ENCODE results near the gene PRKN. TPM values are rescaled to one million over a fixed set of nuclear protein-coding genes. Genes with fewer than 3 reads are reported as not detected.

The PRKN gene
- total and polyA plus RNA-seq, 5 experiments from 2014 or later = 2.2 to 5.6 (median 3.5) TPM

DNA sequence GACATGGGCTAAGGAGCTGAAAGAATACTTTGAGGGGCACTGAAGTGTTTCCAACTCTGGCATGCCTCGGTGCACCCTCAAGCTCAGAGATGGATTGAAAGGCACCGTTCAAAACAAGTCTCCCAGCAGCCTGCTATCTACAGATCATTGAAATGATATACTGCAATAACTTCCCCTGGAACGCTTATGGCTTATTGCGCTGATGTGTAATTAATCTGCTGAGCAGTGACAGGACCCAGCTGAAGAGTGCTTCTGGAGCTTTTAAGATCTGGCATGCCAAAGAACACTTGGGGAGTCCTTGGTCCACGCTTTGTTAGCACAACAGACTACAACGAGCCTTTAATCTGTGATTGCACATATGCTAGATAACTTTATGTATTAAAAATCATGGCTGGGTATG, 708.2 kb downstream of the PRKN start:
- POLR2A ChIA-PET = no interaction called here
- Mint-ChIP-seq H3K9me3 (peaks cover 8 to 78% (median 37%) of the 10 kb centered on the region in 9 donors), H3K27me3 (no peaks in the 10 kb centered on the region), H3K27ac (no peak overlapping the region), H3K4me1 (no peaks in the 10 kb centered on the region), H3K36me3 (peaks cover 0 to 31% (median 18%) of the 10 kb centered on the region in 3 donors), H3K4me3 (no peak overlapping the region)
- ATAC-seq (no peak), DNase-seq (no peak)

DNA sequence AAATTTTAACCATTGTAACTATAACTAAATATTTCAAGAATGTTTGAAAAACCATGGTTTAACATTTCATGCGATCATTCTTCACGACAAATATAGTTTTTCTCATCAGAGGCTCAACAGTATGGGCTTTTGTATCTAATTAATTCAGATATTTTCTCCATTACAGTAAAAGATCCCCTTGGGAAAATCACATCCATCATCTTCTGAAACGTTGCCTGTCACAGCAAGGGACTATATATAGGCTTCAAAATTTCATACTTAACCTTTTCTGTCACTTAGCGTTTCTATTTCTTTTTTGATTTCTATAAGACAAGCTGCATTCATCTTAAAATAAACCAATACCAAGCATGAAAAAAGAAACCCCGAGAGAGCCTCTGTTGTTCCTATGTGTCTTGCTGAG, 710.0 kb downstream of the PRKN start:
- ATAC-seq (no peak), DNase-seq (no peak)
- H3K36me3 Mint-ChIP-seq = peaks cover 0 to 18% (median 13%) of the 10 kb centered on the region in 3 donors
- H3K27ac Mint-ChIP-seq = no peak overlapping the region
- no peak overlapping the region for H3K4me3 Mint-ChIP-seq
- peaks cover 12 to 82% (median 33%) of the 10 kb centered on the region in 9 donors for H3K9me3 Mint-ChIP-seq
- no peaks in the 10 kb centered on the region for H3K4me1 Mint-ChIP-seq
- POLR2A ChIA-PET = no interaction called here
- no peaks in the 10 kb centered on the region for H3K27me3 Mint-ChIP-seq

GRCh38 chr6:162014069-162014811, 713.3 kb downstream of the PRKN start:
- DNase-seq (no peak), ATAC-seq (no peak)
- Mint-ChIP-seq H3K36me3 (peaks cover 0 to 11% (median 9%) of the 10 kb centered on the region in 3 donors), H3K27me3 (no peaks in the 10 kb centered on the region), H3K9me3 (peaks cover 13 to 67% (median 28%) of the 10 kb centered on the region in 9 donors), H3K27ac (no peak overlapping the region), H3K4me3 (no peak overlapping the region), H3K4me1 (no peaks in the 10 kb centered on the region)
- POLR2A ChIA-PET = no interaction called here

DNA sequence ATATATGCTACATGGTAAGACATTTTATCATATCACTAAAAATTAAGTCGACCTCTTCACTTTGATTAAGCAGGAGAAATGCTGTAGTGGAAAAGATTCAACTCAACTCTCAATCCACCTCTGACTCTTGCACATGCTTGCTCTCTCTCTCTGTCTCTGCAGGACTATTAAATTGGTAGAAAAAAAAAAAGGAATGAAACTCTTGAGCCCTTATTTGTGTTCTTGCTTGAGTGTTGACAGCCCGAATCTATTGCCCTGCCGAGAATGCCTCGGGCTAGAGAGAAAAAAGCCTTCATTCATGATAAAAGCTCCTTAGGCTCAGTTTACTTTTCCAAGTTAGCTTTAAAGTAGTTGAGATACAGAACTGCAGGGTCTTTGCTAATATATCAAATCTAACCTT, 722.2 kb downstream of the PRKN start:
- H3K9me3 Mint-ChIP-seq = peaks cover 13 to 73% (median 30%) of the 10 kb centered on the region in 9 donors
- no peak overlapping the region for H3K27ac Mint-ChIP-seq
- POLR2A ChIA-PET = no interaction called here
- peaks cover 0 to 5% (median 0%) of the 10 kb centered on the region in 5 donors for H3K27me3 Mint-ChIP-seq
- no peak overlapping the region for H3K4me3 Mint-ChIP-seq
- peaks cover 2 to 36% (median 20%) of the 10 kb centered on the region in 3 donors for H3K36me3 Mint-ChIP-seq
- DNase-seq = no peak
- ATAC-seq = no peak
- no peaks in the 10 kb centered on the region for H3K4me1 Mint-ChIP-seq

GRCh38 chr6:161996783-161997182, 730.8 kb downstream of the PRKN start:
- POLR2A ChIA-PET = no interaction called here
- H3K4me1 Mint-ChIP-seq = no peaks in the 10 kb centered on the region
- DNase-seq (no peak), ATAC-seq (no peak)
- no peak overlapping the region for H3K4me3 Mint-ChIP-seq
- H3K27ac Mint-ChIP-seq = no peak overlapping the region
- peaks cover 17 to 95% (median 38%) of the 10 kb centered on the region in 9 donors for H3K9me3 Mint-ChIP-seq
- peaks cover 0 to 42% (median 11%) of the 10 kb centered on the region in 3 donors for H3K36me3 Mint-ChIP-seq
- H3K27me3 Mint-ChIP-seq = no peaks in the 10 kb centered on the region

DNA sequence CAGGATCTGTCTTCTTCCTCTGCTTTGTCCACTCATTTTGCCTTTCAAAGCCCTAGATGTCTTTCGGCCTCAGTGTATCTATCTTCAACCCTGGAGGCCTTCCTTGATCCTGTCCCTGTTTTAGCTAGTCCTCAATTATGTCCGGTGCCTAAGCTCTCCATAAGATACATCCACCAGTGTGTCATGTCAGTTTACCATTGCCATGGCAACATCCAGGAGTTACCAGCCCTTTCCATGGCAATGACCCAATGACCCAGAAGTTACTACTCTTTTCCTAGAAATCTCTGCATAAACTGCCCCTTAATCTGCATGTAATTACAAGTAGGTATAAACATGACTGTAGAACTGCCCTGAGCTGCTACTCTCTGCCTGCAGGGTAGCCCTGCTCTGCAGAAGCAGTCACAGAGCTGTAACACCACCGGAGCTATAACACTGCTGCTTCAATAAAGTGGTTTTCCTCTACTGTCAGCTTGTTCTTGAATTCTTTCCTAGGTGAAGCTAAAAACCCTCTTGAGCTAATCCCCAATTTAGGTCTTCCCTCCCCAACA, 741.6 kb downstream of the PRKN start:
- Mint-ChIP-seq H3K36me3 (peaks cover under 1 to 32% (median 12%) of the 10 kb centered on the region in 3 donors), H3K27ac (no peak overlapping the region), H3K9me3 (peaks cover 6 to 56% (median 25%) of the 10 kb centered on the region in 9 donors), H3K4me1 (no peaks in the 10 kb centered on the region), H3K4me3 (no peak overlapping the region), H3K27me3 (no peaks in the 10 kb centered on the region)
- DNase-seq (no peak), ATAC-seq (no peak)
- POLR2A ChIA-PET = no interaction called here

DNA sequence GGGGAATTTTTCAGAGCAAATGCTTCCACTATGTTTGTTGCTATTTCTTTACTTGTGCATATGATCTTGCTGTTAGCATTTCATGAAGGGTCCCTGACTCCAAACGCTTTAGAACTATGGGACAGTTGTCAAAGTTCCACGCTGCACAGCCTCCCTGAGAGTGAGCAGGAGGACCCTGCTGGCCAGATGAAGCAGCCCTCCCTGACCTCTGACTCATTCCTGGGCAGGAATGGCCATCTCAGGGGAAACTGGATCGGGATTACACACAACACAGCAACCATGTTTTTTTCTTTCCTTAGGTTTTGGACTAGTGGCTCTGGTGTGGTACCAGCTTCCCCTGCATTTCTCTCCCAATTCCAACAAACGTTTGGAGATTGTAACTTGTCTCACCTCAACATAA, 742.9 kb downstream of the PRKN start:
- POLR2A ChIA-PET = no interaction called here
- Mint-ChIP-seq H3K27ac (no peak overlapping the region), H3K9me3 (peaks cover 0 to 54% (median 22%) of the 10 kb centered on the region in 9 donors), H3K4me3 (no peak overlapping the region), H3K4me1 (no peaks in the 10 kb centered on the region), H3K36me3 (peaks cover 0 to 39% (median 6%) of the 10 kb centered on the region in 3 donors), H3K27me3 (no peaks in the 10 kb centered on the region)
- DNase-seq (no peak), ATAC-seq (no peak)

DNA sequence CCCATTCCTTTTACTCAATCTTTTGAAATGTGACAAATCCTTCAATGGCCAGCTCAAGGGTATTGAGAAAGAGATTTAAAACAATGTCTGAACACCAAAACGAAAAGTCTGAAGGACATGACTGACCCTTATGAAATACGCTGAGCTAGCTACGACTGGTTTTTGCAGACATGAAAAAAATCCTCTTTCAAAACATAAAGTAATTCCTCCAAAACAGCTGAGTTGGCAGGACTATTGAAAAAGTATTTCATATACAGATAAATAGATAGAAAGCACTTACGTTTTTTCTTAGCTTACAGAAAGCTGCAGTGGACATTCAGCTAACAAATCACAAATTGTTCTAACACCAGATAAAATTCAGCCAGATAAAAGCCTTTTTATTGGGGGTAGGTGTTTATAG, 751.0 kb downstream of the PRKN start:
- DNase-seq (no peak), ATAC-seq (no peak)
- Mint-ChIP-seq H3K4me1 (no peaks in the 10 kb centered on the region), H3K36me3 (peaks cover 20 to 29% (median 25%) of the 10 kb centered on the region in 3 donors), H3K9me3 (peaks cover 0 to 49% (median 15%) of the 10 kb centered on the region in 9 donors), H3K4me3 (no peak overlapping the region), H3K27ac (no peak overlapping the region), H3K27me3 (no peaks in the 10 kb centered on the region)
- POLR2A ChIA-PET = no interaction called here

- ATAC-seq = no peak
- Mint-ChIP-seq H3K4me3 (no peak overlapping the region), H3K27ac (no peak overlapping the region), H3K4me1 (no peaks in the 10 kb centered on the region), H3K27me3 (no peaks in the 10 kb centered on the region), H3K9me3 (peaks cover 0 to 27% (median 5%) of the 10 kb centered on the region in 9 donors), H3K36me3 (peaks cover 8 to 24% (median 20%) of the 10 kb centered on the region in 3 donors)
- DNase-seq = no peak
- POLR2A ChIA-PET = no interaction called here
These were observed 754.5 kb downstream of the PRKN start for GRCh38 chr6:161973064-161973463.

- DNase-seq (no peak), ATAC-seq (no peak)
- POLR2A ChIA-PET = no interaction called here
- peaks cover 0 to 14% (median 3%) of the 10 kb centered on the region in 9 donors for H3K9me3 Mint-ChIP-seq
- H3K27me3 Mint-ChIP-seq = no peaks in the 10 kb centered on the region
- peaks cover 8 to 24% (median 20%) of the 10 kb centered on the region in 3 donors for H3K36me3 Mint-ChIP-seq
- H3K27ac Mint-ChIP-seq = no peak overlapping the region
- H3K4me3 Mint-ChIP-seq = no peak overlapping the region
- no peaks in the 10 kb centered on the region for H3K4me1 Mint-ChIP-seq
These were observed 756.5 kb downstream of the PRKN start for GRCh38 chr6:161971043-161971442.

- Mint-ChIP-seq H3K9me3 (peaks cover 0 to 2% (median 0%) of the 10 kb centered on the region in 9 donors), H3K27me3 (no peaks in the 10 kb centered on the region), H3K27ac (no peak overlapping the region), H3K4me1 (no peaks in the 10 kb centered on the region), H3K4me3 (no peak overlapping the region), H3K36me3 (peaks cover 0 to 2% (median 0%) of the 10 kb centered on the region in 3 donors)
- DNase-seq (no peak), ATAC-seq (no peak)
- POLR2A ChIA-PET = no interaction called here
These were observed 763.8 kb downstream of the PRKN start for GRCh38 chr6:161963634-161964234.

DNA sequence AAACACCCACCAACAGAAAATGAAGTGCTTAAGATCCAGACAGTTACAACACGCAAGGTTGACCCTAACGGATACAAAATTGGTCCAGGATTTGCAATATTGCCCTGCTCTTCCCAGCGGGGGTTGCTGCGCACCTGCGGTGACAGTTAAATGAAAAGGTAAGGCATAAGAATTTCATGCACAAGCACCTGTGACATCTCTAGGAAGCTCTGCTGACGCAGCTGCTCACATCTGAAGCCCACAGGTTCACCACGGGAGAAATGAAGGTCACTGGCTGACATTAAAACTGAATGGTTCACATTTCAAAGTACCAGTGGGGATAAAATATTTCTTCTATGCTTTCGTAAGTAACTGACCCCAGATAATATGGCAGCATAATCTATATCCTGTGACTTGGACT, 764.4 kb downstream of the PRKN start:
- no peak overlapping the region for H3K4me3 Mint-ChIP-seq
- no peak for DNase-seq
- no peaks in the 10 kb centered on the region for H3K4me1 Mint-ChIP-seq
- no peak overlapping the region for H3K27ac Mint-ChIP-seq
- no peaks in the 10 kb centered on the region for H3K27me3 Mint-ChIP-seq
- no peak for ATAC-seq
- peaks cover 0 to 2% (median 0%) of the 10 kb centered on the region in 3 donors for H3K36me3 Mint-ChIP-seq
- POLR2A ChIA-PET = no interaction called here
- H3K9me3 Mint-ChIP-seq = peaks cover 0 to 2% (median 0%) of the 10 kb centered on the region in 9 donors

DNA sequence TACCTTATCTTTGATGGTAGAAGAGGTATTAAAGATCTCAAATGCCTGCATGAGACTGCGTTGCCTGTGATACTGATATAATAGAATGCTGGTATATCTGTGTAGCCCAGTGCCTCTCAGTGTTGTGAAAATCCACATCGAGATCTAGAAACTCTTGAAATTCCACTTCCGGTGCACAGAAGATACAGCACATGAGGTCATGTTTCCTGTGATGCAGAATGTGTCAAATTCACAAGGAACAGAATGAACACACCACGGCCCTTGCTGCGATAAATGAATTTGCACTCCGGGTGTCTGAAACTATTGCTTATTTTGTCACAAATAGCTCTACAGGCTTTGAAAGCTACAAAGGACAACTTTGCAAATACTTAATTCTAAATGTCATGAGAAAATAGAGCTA, 765.8 kb downstream of the PRKN start:
- DNase-seq (no peak), ATAC-seq (no peak)
- Mint-ChIP-seq H3K27me3 (no peaks in the 10 kb centered on the region), H3K27ac (no peak overlapping the region), H3K9me3 (peaks cover 0 to 2% (median 0%) of the 10 kb centered on the region in 9 donors), H3K4me1 (no peaks in the 10 kb centered on the region), H3K36me3 (peaks cover 0 to 3% (median 0%) of the 10 kb centered on the region in 3 donors), H3K4me3 (no peak overlapping the region)
- POLR2A ChIA-PET = no interaction called here

Data from naive thymus-derived CD8-positive, alpha-beta T cell (primary cell).